HG03520 (cell line): Measurements from ENCODE around the gene CD9.

Source experiments
- ATAC-seq: cut with Tn5 transposase; IDR thresholded peaks from one replicate; pipeline ENCODE4 v1.9.1; 2021; ENCODE audit warnings: mild to moderate bottlenecking, moderate library complexity; ENCODE audit not compliant: unreplicated experiment

Gene CD9

GRCh38 chr12:6235906-6236640 is 35.9 kb downstream of the CD9 start:
- no peak for ATAC-seq

GRCh38 chr12:6236641-6236940 is 36.4 kb downstream of the CD9 start:
- ATAC-seq = no peak

- no peak for ATAC-seq
These were observed 37.6 kb downstream of the CD9 start for GRCh38 chr12:6237830-6238229.

DNA sequence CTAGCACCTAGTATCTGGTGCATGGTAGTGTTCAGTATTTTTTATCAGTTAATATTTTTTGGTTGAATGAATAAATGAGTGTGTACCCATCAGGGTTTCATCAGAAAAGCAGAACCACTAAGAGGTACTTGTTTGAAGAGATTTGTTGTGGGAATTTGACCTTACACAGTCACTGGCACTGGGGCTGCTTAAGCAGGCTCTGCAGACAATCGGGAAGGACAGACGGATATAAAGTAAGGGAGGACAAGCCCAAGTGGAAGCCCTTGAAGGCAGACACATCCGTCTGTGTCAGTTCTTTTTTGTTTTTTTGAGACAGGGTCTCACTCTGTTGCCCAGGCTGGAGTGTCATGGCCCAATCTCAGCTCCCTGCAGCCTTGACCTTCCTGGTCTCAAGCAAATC is 38.7 kb downstream of the CD9 start:
- ATAC-seq = no peak

DNA sequence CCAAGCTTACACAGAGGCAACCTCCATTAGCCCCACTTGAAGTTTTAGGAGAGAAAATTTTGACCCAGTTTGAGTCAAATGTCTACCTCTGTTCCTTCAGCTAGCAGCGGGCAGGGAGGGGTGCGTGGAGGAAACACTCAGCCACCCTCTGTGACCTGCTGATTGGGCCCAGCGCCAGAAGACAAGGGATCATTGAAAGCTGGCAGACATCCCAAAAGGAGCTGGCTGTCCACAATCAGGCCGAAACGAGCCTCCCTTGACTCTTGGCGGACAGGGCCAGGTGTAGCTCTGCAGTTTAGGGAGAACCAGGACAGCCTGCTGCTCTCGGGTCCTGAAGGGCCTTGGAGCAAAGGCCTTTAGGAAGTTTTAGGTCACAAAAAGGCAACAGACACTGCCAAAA is 41.3 kb downstream of the CD9 start:
- no peak for ATAC-seq

DNA sequence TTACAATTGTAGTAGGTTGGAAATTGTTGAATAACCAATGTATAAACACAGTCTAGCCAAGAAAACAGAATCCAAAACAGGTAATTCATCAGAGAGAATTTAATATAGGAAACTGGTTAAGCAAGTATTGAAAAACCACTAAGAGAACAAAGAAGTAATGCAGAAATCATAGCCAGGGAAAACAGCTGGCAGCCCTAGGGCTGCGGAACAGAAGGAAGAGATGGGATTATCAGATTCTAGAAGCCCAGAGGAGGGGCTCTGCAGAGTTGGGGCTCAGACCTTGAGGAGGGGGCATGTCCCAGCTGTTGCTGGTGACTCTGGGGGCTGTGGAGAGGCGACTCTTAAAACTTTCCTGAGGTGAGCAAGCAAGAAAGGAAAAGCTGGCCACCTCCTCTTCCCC is 49.4 kb downstream of the CD9 start:
- no peak for ATAC-seq

GRCh38 chr12:6250343-6250742 is 50.1 kb downstream of the CD9 start:
- ATAC-seq = no peak

DNA sequence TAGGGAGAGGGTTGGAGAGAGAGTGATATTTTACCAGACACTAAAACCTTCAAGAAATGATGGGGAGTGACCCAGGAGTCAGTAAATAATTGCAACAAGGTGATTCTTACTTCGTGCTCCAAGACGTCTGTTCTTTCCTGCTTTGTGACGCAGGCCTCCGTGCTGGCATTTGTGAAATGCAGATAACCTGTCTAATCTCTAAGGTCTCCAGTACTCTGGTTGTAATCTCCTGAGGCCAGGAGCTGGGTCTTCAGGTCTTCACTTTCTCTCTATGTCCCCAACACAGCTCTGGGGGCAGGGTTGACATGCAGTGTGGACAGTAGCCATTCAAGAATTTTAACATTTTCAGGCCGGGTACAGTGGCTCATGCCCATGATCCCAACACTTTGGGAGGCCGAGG is 53.1 kb downstream of the CD9 start:
- ATAC-seq = no peak

DNA sequence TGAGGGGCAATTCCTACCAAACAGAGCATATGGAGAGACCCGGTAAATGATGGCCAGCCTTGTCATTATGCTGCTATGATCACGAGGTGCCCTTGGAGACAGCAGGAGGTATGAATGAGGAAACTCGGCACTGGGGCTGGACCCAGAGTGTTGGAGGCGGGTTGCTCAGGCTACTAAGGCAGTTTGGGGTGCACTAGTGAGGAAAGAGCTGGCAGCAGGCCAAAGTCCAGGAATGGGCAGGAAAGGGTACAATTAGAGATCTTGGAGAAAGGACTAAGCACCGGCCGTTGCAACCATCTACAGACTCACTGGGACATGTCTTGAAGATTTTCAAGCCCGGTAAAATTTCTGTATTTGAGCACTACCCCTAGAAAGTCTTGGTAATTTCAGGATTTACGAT is 54.3 kb downstream of the CD9 start:
- ATAC-seq = no peak

DNA sequence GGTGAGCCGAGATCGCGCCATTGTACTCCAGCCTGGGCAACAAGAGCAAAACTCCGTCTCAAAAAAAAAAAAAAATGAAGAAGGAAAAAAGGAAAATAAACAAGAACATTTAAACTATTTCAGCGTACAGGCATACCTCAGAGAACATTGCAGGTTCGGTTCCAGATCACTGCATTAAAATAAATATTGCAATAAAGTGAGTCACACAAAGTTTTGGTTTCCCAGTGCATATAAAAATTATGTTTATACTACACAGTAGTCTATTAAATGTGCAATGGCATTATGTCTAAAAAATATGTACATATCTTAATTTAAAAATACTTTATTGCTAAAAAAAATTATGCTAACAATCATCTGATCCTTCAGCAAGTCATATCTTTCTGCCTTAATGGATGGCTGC is 56.8 kb downstream of the CD9 start:
- no peak for ATAC-seq

DNA sequence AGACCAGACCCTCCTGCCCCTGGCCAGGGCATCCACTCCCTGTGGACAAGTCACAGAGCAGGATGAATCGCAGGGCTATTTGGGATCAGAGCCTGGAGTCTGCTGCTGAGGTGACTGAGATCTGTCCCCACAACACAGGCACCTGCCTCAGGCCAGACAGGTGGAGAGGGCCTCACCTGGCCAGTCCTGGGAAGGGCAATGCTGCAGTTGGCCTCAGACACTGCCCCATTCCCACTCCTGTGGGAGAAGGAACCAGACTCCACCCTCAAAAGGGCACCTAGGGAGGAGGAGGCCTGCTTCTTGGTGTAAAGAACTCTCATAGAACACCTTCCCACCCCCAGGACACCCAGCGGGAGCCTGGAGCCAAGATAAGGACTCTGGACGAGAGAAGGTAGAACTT is 62.0 kb downstream of the CD9 start:
- no peak for ATAC-seq

DNA sequence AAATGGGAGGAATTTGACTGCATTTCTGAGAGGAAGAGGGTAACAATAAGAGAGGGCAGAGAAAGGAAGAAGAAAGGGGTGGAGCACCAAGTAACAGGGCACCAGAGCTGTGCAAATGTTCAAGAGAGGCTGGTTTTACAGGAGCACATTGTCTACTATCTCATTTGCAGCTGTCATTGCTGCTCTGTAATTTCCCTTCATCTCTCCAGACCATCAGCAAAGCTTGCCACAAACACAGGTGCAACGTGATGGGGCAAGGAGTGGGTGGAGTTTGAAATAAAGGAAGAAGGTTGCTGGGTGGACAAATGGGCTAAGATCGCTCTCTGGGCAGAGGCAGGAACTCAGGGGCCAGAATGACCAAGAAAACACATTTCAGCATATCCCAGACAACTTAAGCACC is 62.4 kb downstream of the CD9 start:
- no peak for ATAC-seq

GRCh38 chr12:6263931-6264330 is 63.7 kb downstream of the CD9 start:
- ATAC-seq = no peak

DNA sequence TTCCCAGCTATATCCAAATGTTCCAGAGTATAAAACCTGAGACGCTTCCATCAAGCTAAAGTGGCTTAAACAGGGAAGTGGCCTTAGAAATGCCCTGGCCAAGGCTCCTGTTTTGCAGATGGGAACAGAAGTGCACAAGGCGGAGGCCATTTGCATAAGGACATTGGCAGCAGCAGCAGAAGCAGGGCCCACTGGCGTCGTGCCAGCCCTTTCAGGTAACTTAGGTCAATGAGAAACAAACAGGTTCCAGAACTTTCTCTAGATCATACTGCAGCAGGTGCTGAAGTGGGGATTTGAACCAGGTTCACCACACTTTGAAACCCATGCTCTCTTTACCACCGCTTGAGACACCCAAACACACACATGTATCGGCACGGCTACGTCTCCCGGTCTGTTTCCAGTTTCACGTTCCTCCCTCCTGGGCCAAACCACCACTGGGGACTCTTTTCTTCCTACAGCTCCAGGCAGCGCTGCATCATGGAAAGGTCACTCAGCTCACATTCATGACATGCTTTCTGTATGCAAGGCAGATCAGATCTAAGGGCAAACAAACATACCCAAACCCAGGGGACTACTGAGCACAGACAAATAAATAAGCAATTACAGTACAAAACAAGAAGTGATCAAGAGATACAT is 64.3 kb downstream of the CD9 start:
- no peak for ATAC-seq

- no peak for ATAC-seq
These were observed 64.8 kb downstream of the CD9 start for GRCh38 chr12:6265038-6265405.

DNA sequence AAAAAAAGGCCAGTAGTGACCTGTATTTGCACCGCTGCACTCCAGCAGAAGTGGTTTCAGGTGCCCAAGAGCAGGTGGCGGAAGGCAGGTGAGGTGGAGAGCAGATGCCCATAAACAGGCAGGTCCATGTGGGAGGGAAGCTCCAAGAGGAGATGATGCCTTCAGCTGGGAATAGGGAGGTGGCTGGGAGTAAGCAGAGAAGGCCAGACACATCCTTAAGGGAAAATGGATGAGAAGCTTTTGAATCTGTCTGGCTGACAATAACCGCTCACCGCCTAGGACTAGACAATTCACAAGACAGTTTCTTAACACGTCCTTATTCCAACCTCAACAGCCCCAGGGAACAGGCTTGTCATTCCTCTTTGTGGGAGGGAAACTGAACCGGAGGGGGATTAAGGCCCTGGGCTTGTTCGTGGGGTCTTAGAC is 66.4 kb downstream of the CD9 start:
- no peak for ATAC-seq

- ATAC-seq = no peak
These were observed 66.9 kb downstream of the CD9 start for GRCh38 chr12:6266971-6267721.

DNA sequence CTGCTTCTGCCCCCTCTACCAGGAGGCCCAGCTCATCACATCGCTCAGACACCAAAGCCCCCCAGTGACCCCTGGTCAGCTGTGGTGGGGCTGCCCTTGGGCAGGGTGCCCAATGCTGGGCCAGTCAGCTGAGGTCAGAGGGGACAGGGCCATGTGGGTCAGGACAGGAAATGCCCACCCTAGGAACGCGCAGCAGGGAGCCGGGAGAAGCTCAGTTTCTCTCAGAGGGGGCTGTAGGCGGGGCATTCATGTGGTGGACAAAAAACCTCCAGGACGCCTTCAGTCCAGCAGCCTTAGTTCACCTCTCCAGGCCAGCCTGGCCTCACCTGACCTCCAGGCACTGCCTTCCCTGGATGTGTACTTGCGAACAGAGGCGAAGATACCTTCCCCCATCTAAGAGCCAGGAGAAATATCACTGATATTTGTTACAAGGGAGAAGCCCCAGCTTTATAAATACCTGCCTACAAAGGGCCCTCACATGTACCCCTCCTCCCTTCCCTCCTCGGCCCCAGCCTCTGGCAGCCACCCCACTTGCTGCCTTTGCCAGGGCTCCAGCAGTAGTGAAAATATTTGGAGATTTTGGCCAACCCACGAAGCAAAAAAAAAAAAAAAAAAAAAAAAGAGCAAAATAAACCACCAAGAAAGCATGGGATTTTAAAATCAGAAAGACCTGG is 68.4 kb downstream of the CD9 start:
- ATAC-seq = no peak

DNA sequence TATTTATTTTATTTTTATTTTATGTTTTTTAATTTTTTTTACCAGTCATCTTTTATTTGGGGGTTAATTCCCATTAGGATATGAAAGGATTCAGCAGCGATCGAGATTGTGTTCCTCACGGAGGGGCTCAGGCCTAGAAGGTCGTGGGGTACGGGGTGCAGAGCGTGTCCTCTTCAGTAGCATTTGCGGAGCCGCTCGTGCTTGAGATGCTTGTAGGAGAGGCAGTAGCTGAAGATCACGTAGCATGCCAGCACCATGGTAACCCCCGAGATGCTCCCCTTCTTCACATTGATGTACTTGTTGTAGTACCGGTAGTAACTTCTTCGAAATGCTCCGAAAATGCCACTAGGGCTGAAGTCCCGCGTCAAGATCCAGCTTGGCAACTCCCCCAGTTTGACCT is 69.8 kb downstream of the CD9 start:
- no peak for ATAC-seq

- ATAC-seq = no peak
These were observed 71.1 kb downstream of the CD9 start for GRCh38 chr12:6271281-6271680.

- no peak for ATAC-seq
These were observed 72.4 kb downstream of the CD9 start for GRCh38 chr12:6272300-6273204.
